Measurements from ENCODE around the gene CACNG4.

CACNG4 gene

DNA sequence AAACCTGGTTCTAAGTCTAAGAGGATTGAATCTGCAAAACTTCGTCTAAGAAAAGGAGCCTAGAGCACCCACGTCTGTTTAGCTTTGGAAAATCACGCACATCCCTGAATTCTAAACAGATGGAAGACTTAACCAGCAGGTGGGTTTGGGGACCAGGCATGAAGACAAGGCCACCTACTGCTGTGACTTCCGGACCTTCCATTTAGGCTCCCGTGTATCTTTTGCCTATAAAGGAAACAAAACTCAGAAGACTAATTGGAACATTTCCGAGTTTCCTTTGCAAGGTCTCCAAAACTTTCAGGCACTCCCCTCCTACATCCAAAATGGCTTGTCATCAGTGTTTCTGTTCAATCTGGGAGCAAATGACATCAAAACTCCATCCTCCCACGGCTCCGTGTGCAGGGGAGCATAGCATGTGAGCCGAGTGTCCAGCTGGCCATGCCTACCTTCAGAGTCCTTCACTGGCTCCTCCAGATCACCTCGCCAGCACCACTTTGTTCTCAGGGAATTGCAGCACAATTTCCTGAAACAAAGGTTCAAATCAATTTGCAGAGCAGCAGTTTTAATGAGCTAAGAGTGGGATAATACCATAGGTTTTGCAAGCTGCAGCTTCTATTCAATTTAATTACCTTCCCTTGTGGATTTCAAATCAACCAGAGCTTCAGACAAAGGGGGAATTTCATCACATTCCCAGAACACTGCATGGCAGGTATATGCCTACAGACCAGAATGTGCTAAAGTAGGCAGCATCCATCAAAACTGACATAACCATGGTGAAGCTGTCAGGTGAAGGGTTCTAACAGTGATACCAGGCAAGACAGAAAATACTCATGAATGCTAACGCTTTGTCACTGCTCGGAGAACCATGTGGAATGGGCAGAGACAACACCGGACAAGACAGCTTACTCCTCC is 103.3 kb downstream of the CACNG4 start:
- no peak for ATAC-seq

DNA sequence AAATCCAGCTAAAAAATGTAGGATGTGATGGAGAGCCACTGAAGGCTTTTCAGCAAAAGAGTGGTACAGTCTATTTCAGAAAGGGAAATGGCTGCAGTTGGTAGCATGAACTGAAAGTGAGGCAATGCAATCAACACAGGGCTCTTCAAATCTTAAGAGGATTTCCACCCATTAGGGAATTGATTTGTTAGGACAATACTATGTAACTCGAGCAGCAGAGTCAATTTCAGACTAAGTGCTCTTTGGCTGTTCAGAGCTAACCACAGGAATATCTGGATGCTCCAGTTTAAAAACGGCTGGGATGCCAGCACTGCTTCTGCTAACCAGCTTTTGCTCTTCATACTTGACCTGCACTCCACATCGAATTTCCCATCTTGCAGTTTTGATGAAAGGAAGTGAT is 104.5 kb downstream of the CACNG4 start:
- no peak for ATAC-seq

GRCh38 chr17:67069603-67070136 is 105.2 kb downstream of the CACNG4 start:
- no peak for ATAC-seq

GRCh38 chr17:67071595-67071994 is 107.1 kb downstream of the CACNG4 start:
- no peak for ATAC-seq

DNA sequence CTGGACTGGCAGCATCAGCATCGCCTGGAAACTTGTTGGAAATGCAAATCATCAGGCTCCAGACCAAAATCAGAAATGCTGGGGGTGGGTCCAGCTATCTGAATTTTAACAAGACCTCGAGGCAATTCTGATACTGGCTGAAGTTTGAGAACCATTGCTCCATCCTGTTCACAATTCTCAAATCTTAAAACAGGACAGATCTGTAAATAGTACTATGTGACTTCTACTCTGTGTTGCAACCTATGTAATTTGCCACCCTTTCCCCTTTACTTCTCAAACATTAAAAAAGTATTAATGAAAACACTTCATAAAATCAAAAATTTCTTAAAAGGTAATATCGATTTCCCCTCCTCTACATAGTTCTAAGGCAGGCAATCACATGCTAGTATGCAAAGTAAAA is 108.4 kb downstream of the CACNG4 start:
- no peak for ATAC-seq

- no peak for ATAC-seq
These were observed 110.3 kb downstream of the CACNG4 start for GRCh38 chr17:67074781-67075180.

GRCh38 chr17:67076290-67076689 is 111.8 kb downstream of the CACNG4 start:
- no peak for ATAC-seq

GRCh38 chr17:67078292-67078691 is 113.8 kb downstream of the CACNG4 start:
- ATAC-seq: no peak

- ATAC-seq: no peak
These were observed 115.0 kb downstream of the CACNG4 start for GRCh38 chr17:67079491-67079890.

GRCh38 chr17:67080804-67081203 is 116.3 kb downstream of the CACNG4 start:
- ATAC-seq: peak; percentile 50 to 56

- peak; percentile 83 to 86 for ATAC-seq
These were observed 117.6 kb downstream of the CACNG4 start for GRCh38 chr17:67082107-67082506.
